GM12878 (cell line): Measurements from ENCODE around the gene DCTPP1.

Source experiments
- POLR2A ChIP-seq: IDR thresholded peaks from 2 replicates; pipeline ENCODE4 v1.6.1; 2011; ENCODE audit warnings: low read depth, mild to moderate bottlenecking, low read length
- POLR2AphosphoS5 ChIP-seq: IDR thresholded peaks from 2 replicates; pipeline ENCODE4 v1.6.1; 2011; ENCODE audit warnings: mild to moderate bottlenecking, low read length, inconsistent platforms
- ZBTB33 ChIP-seq: fragments of 450-650 bp; IDR thresholded peaks from 2 replicates; pipeline ENCODE4 v1.6.1; 2017; ENCODE audit warnings: mild to moderate bottlenecking
- TF ChIP-seq, protein P1 (sequence below), 3 experiments: IDR thresholded peaks in 2 of 3; conservative IDR thresholded peaks in 1 of 3; 2 replicates each; pipeline ENCODE4 v1.5.1; 2011; ENCODE audit warnings: low read depth in 3 of 3, low read length in 3 of 3, mild to moderate bottlenecking in 3 of 3, control low read depth in 2 of 3, moderate library complexity in 2 of 3, inconsistent platforms in 1 of 3, mixed read lengths in 1 of 3; ENCODE audit not compliant: control insufficient read depth in 2 of 3, insufficient read depth in 1 of 3; ENCODE audit errors: extremely low read depth in 1 of 3

- TF ChIP-seq, protein P1, sequence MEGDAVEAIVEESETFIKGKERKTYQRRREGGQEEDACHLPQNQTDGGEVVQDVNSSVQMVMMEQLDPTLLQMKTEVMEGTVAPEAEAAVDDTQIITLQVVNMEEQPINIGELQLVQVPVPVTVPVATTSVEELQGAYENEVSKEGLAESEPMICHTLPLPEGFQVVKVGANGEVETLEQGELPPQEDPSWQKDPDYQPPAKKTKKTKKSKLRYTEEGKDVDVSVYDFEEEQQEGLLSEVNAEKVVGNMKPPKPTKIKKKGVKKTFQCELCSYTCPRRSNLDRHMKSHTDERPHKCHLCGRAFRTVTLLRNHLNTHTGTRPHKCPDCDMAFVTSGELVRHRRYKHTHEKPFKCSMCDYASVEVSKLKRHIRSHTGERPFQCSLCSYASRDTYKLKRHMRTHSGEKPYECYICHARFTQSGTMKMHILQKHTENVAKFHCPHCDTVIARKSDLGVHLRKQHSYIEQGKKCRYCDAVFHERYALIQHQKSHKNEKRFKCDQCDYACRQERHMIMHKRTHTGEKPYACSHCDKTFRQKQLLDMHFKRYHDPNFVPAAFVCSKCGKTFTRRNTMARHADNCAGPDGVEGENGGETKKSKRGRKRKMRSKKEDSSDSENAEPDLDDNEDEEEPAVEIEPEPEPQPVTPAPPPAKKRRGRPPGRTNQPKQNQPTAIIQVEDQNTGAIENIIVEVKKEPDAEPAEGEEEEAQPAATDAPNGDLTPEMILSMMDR (IDR thresholded peaks at IDR 0.05 in 2 of 3, conservative IDR thresholded peaks at IDR 0.05 in 1 of 3; ENCODE audit: control insufficient read depth in 2 of 3, extremely low read depth in 1 of 3, insufficient read depth in 1 of 3, low read depth in 3 of 3, low read length in 3 of 3): no peak
- no peak for TF ChIP-seq POLR2AphosphoS5
- no peak for TF ChIP-seq ZBTB33
- no peak for TF ChIP-seq POLR2A
Measured at GRCh38 chr16:30380803-30381208, 49.0 kb downstream of the DCTPP1 start.
